ENCODE results near the gene TTLL11. TPM values are rescaled to one million over a fixed set of nuclear protein-coding genes. Genes with fewer than 3 reads are reported as not detected.

The TTLL11 gene
- total RNA-seq, 1 donor from 2014 or later: 1.9 TPM

GRCh38 chr9:121943463-121943862 is 149.6 kb downstream of the TTLL11 start:
- no peak for DNase-seq (ENCODE audit: low read depth in 2 of 2)

- no peak for DNase-seq (ENCODE audit: low read depth in 2 of 2)
These were observed 150.2 kb downstream of the TTLL11 start for GRCh38 chr9:121942866-121943382.

GRCh38 chr9:121942313-121942712 is 150.8 kb downstream of the TTLL11 start:
- no peak for DNase-seq (ENCODE audit: low read depth in 2 of 2)

- no peak for DNase-seq (ENCODE audit: low read depth in 2 of 2)
These were observed 153.5 kb downstream of the TTLL11 start for GRCh38 chr9:121939643-121940042.

- no peak for DNase-seq (ENCODE audit: low read depth in 2 of 2)
These were observed 154.5 kb downstream of the TTLL11 start for GRCh38 chr9:121938621-121939020.

- DNase-seq (ENCODE audit: low read depth in 2 of 2): no peak
These were observed 155.9 kb downstream of the TTLL11 start for GRCh38 chr9:121937240-121937639.

GRCh38 chr9:121935739-121936138 is 157.4 kb downstream of the TTLL11 start:
- DNase-seq (ENCODE audit: low read depth in 2 of 2): no peak

- DNase-seq (ENCODE audit: low read depth in 2 of 2): no peak
These were observed 162.2 kb downstream of the TTLL11 start for GRCh38 chr9:121930956-121931355.

- peak in 1 of 2 donors; percentile 46 for DNase-seq (ENCODE audit: low read depth in 2 of 2)
These were observed 162.9 kb downstream of the TTLL11 start for GRCh38 chr9:121929893-121930875.

- DNase-seq (ENCODE audit: low read depth in 2 of 2): no peak
These were observed 165.5 kb downstream of the TTLL11 start for GRCh38 chr9:121927636-121928035.

- DNase-seq (ENCODE audit: low read depth in 2 of 2): no peak
These were observed 166.0 kb downstream of the TTLL11 start for GRCh38 chr9:121927081-121927480.

GRCh38 chr9:121926351-121926801 is 166.7 kb downstream of the TTLL11 start:
- DNase-seq (ENCODE audit: low read depth in 2 of 2): no peak

- DNase-seq (ENCODE audit: low read depth in 2 of 2): no peak
These were observed 167.2 kb downstream of the TTLL11 start for GRCh38 chr9:121925935-121926334.

- no peak for DNase-seq (ENCODE audit: low read depth in 2 of 2)
These were observed 168.4 kb downstream of the TTLL11 start for GRCh38 chr9:121924700-121925099.

GRCh38 chr9:121921444-121921843 is 171.7 kb downstream of the TTLL11 start:
- DNase-seq (ENCODE audit: low read depth in 2 of 2): no peak

- DNase-seq (ENCODE audit: low read depth in 2 of 2): no peak
These were observed 175.5 kb downstream of the TTLL11 start for GRCh38 chr9:121917375-121918335.

GRCh38 chr9:121915304-121915625 is 177.8 kb downstream of the TTLL11 start:
- no peak for DNase-seq (ENCODE audit: low read depth in 2 of 2)

GRCh38 chr9:121914604-121915303 is 178.4 kb downstream of the TTLL11 start:
- peak in 1 of 2 donors; percentile 21 for DNase-seq (ENCODE audit: low read depth in 2 of 2)

GRCh38 chr9:121914017-121914595 is 179.0 kb downstream of the TTLL11 start:
- no peak for DNase-seq (ENCODE audit: low read depth in 2 of 2)

- DNase-seq (ENCODE audit: low read depth in 2 of 2): no peak
These were observed 180.1 kb downstream of the TTLL11 start for GRCh38 chr9:121912812-121913627.

Data from dermis microvascular lymphatic vessel endothelial cell (primary cell).